ENCODE measurements around the gene NOVA1.

NOVA1 gene

GRCh38 chr14:26531894-26532293 is 65.9 kb downstream of the NOVA1 start:
- Mint-ChIP-seq H3K27ac (no peak overlapping the region), H3K4me3 (no peak overlapping the region), H3K27me3 (no peaks in the 10 kb centered on the region), H3K9me3 (peaks cover 0 to 3% of the 10 kb centered on the region in 2 donors), H3K4me1 (no peaks in the 10 kb centered on the region), H3K36me3 (no peaks in the 10 kb centered on the region)
- DNase-seq (no peak), ATAC-seq (replicated peaks) (no peak)

- no peak for ATAC-seq (replicated peaks)
- Mint-ChIP-seq H3K4me3 (no peak overlapping the region), H3K27me3 (no peaks in the 10 kb centered on the region), H3K4me1 (no peaks in the 10 kb centered on the region), H3K9me3 (peaks cover 0 to 3% of the 10 kb centered on the region in 2 donors), H3K36me3 (no peaks in the 10 kb centered on the region), H3K27ac (no peak overlapping the region)
- no peak for DNase-seq
Observed at GRCh38 chr14:26528415-26529182, 69.2 kb downstream of the NOVA1 start.

- H3K4me3 Mint-ChIP-seq, result no peak overlapping the region
- no peaks in the 10 kb centered on the region for H3K36me3 Mint-ChIP-seq
- peaks cover 0 to 3% of the 10 kb centered on the region in 2 donors for H3K9me3 Mint-ChIP-seq
- H3K27me3 Mint-ChIP-seq, result no peaks in the 10 kb centered on the region
- no peaks in the 10 kb centered on the region for H3K4me1 Mint-ChIP-seq
- DNase-seq (no peak), ATAC-seq (replicated peaks) (peak in 1 of 2 donors; percentile 61)
- no peak overlapping the region for H3K27ac Mint-ChIP-seq
Observed at GRCh38 chr14:26527095-26527494, 70.7 kb downstream of the NOVA1 start.

- Mint-ChIP-seq H3K9me3 (peaks cover 0 to 3% of the 10 kb centered on the region in 2 donors), H3K36me3 (no peaks in the 10 kb centered on the region)
- no peak for DNase-seq
Observed at GRCh38 chr14:26526137-26526536, 71.7 kb downstream of the NOVA1 start.

GRCh38 chr14:26525085-26525484 is 72.7 kb downstream of the NOVA1 start:
- no peak overlapping the region for H3K4me3 Mint-ChIP-seq
- H3K27ac Mint-ChIP-seq, result no peak overlapping the region
- H3K36me3 Mint-ChIP-seq, result no peaks in the 10 kb centered on the region
- H3K4me1 Mint-ChIP-seq, result no peaks in the 10 kb centered on the region
- no peak for ATAC-seq (replicated peaks)
- H3K27me3 Mint-ChIP-seq, result no peaks in the 10 kb centered on the region
- no peak for DNase-seq
- H3K9me3 Mint-ChIP-seq, result peaks cover 0 to 3% of the 10 kb centered on the region in 2 donors

More at GRCh38 chr14:26526137-26526536, 71.7 kb downstream of the NOVA1 start:
- Mint-ChIP-seq H3K27me3 (no peaks in the 10 kb centered on the region), H3K4me1 (no peaks in the 10 kb centered on the region), H3K27ac (no peak overlapping the region), H3K4me3 (no peak overlapping the region)
- no peak for ATAC-seq (replicated peaks)

GRCh38 chr14:26522967-26523366 is 74.9 kb downstream of the NOVA1 start:
- no peaks in the 10 kb centered on the region for H3K27me3 Mint-ChIP-seq
- H3K36me3 Mint-ChIP-seq, result no peaks in the 10 kb centered on the region
- DNase-seq, result no peak
- no peak overlapping the region for H3K4me3 Mint-ChIP-seq
- ATAC-seq (replicated peaks), result no peak
- no peak overlapping the region for H3K27ac Mint-ChIP-seq
- H3K9me3 Mint-ChIP-seq, result no peaks in the 10 kb centered on the region
- no peaks in the 10 kb centered on the region for H3K4me1 Mint-ChIP-seq

GRCh38 chr14:26517771-26518170 is 80.1 kb downstream of the NOVA1 start:
- H3K27ac Mint-ChIP-seq, result no peak overlapping the region
- no peak for ATAC-seq (replicated peaks)
- H3K9me3 Mint-ChIP-seq, result peaks cover 0 to 2% of the 10 kb centered on the region in 2 donors
- no peaks in the 10 kb centered on the region for H3K4me1 Mint-ChIP-seq
- no peak for DNase-seq
- H3K36me3 Mint-ChIP-seq, result no peaks in the 10 kb centered on the region
- H3K27me3 Mint-ChIP-seq, result no peaks in the 10 kb centered on the region
- no peak overlapping the region for H3K4me3 Mint-ChIP-seq

GRCh38 chr14:26500028-26500427 is 97.8 kb downstream of the NOVA1 start:
- no peaks in the 10 kb centered on the region for H3K36me3 Mint-ChIP-seq
- no peaks in the 10 kb centered on the region for H3K9me3 Mint-ChIP-seq
- no peak overlapping the region for H3K4me3 Mint-ChIP-seq
- no peak overlapping the region for H3K27ac Mint-ChIP-seq
- no peaks in the 10 kb centered on the region for H3K27me3 Mint-ChIP-seq
- DNase-seq, result no peak
- no peaks in the 10 kb centered on the region for H3K4me1 Mint-ChIP-seq
- ATAC-seq (replicated peaks), result no peak

GRCh38 chr14:26499546-26499945 is 98.3 kb downstream of the NOVA1 start:
- DNase-seq, result no peak
- Mint-ChIP-seq H3K4me3 (no peak overlapping the region), H3K27me3 (no peaks in the 10 kb centered on the region), H3K27ac (no peak overlapping the region), H3K4me1 (no peaks in the 10 kb centered on the region), H3K9me3 (no peaks in the 10 kb centered on the region), H3K36me3 (no peaks in the 10 kb centered on the region)
- ATAC-seq (replicated peaks), result no peak

- Mint-ChIP-seq H3K36me3 (no peaks in the 10 kb centered on the region), H3K27ac (no peak overlapping the region), H3K4me3 (no peak overlapping the region), H3K27me3 (no peaks in the 10 kb centered on the region), H3K4me1 (no peaks in the 10 kb centered on the region), H3K9me3 (peaks cover 2 to 4% of the 10 kb centered on the region in 2 donors)
- no peak for ATAC-seq (replicated peaks)
- DNase-seq, result no peak
Observed at GRCh38 chr14:26486922-26487321, 110.9 kb downstream of the NOVA1 start.

GRCh38 chr14:26484562-26484961 is 113.3 kb downstream of the NOVA1 start:
- DNase-seq (no peak), ATAC-seq (replicated peaks) (no peak)
- H3K4me3 Mint-ChIP-seq, result no peak overlapping the region
- H3K27ac Mint-ChIP-seq, result no peak overlapping the region
- no peaks in the 10 kb centered on the region for H3K36me3 Mint-ChIP-seq
- H3K9me3 Mint-ChIP-seq, result peaks cover 2 to 4% of the 10 kb centered on the region in 2 donors
- no peaks in the 10 kb centered on the region for H3K4me1 Mint-ChIP-seq
- H3K27me3 Mint-ChIP-seq, result no peaks in the 10 kb centered on the region

- no peaks in the 10 kb centered on the region for H3K36me3 Mint-ChIP-seq
- no peaks in the 10 kb centered on the region for H3K27me3 Mint-ChIP-seq
- H3K9me3 Mint-ChIP-seq, result no peaks in the 10 kb centered on the region
- no peak for DNase-seq
- no peaks in the 10 kb centered on the region for H3K4me1 Mint-ChIP-seq
- no peak overlapping the region for H3K27ac Mint-ChIP-seq
- no peak for ATAC-seq (replicated peaks)
- H3K4me3 Mint-ChIP-seq, result no peak overlapping the region
Observed at GRCh38 chr14:26478967-26479366, 118.9 kb downstream of the NOVA1 start.

GRCh38 chr14:26466862-26467261 is 131.0 kb downstream of the NOVA1 start:
- Mint-ChIP-seq H3K27me3 (no peaks in the 10 kb centered on the region), H3K4me1 (no peaks in the 10 kb centered on the region), H3K27ac (no peak overlapping the region), H3K36me3 (no peaks in the 10 kb centered on the region), H3K9me3 (peaks cover 0 to 6% of the 10 kb centered on the region in 2 donors), H3K4me3 (no peak overlapping the region)
- DNase-seq (no peak), ATAC-seq (replicated peaks) (no peak)

GRCh38 chr14:26463136-26463535 is 134.7 kb downstream of the NOVA1 start:
- no peak overlapping the region for H3K27ac Mint-ChIP-seq
- no peaks in the 10 kb centered on the region for H3K36me3 Mint-ChIP-seq
- DNase-seq (no peak), ATAC-seq (replicated peaks) (no peak)
- no peaks in the 10 kb centered on the region for H3K27me3 Mint-ChIP-seq
- H3K4me3 Mint-ChIP-seq, result no peak overlapping the region
- no peaks in the 10 kb centered on the region for H3K4me1 Mint-ChIP-seq
- peaks cover 0 to 6% of the 10 kb centered on the region in 2 donors for H3K9me3 Mint-ChIP-seq

GRCh38 chr14:26454105-26454504 is 143.7 kb downstream of the NOVA1 start:
- H3K4me3 Mint-ChIP-seq, result no peak overlapping the region
- no peak for ATAC-seq (replicated peaks)
- no peaks in the 10 kb centered on the region for H3K9me3 Mint-ChIP-seq
- H3K27ac Mint-ChIP-seq, result no peak overlapping the region
- DNase-seq, result no peak
- H3K27me3 Mint-ChIP-seq, result no peaks in the 10 kb centered on the region
- no peaks in the 10 kb centered on the region for H3K4me1 Mint-ChIP-seq
- no peaks in the 10 kb centered on the region for H3K36me3 Mint-ChIP-seq

All from stimulated activated naive B cell treated with anti-CD40 and anti-IgM and Interleukin-4, amounts not matched to agents 10 μg/mL and 1 μg/mL and 100 μg/mL, for 72 hours (primary cell).